DND-41 (cell line): Measurements from ENCODE around the gene JAKMIP2.

ENCODE experiments used
- EZH2 ChIP-seq: IDR thresholded peaks from 3 replicates; pipeline ENCODE4 v1.6.1; 2012; ENCODE audit warnings: borderline replicate concordance, low read depth, mild to moderate bottlenecking, moderate library complexity, low read length, inconsistent platforms; ENCODE audit not compliant: severe bottlenecking
- TF ChIP-seq, protein P1 (sequence below): IDR thresholded peaks from 2 replicates; pipeline ENCODE4 v1.5.1; 2012; ENCODE audit warnings: borderline replicate concordance, low read length, moderate library complexity, mild to moderate bottlenecking; ENCODE audit not compliant: poor library complexity, severe bottlenecking; ENCODE audit errors: extremely low read depth

DNA sequence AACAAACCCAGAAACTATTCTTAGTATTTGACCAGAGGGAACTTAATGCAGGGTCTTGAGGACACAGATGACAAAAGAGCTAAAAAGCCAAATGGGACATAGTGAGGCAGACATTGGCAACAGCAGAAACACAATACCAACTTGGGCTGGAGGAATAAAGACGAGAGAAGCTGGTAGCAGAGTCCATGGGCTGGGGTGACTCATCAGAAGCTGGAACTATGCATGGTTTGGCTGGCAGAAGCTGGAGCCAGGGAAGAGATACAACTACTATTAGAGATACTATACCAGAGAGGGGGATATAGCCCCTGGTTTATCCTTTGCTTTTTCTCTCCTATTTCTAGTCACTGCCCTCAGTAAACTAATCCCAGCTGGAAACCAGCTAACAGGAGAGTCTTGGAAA is 243.5 kb downstream of the JAKMIP2 start:
- TF ChIP-seq, protein P1, sequence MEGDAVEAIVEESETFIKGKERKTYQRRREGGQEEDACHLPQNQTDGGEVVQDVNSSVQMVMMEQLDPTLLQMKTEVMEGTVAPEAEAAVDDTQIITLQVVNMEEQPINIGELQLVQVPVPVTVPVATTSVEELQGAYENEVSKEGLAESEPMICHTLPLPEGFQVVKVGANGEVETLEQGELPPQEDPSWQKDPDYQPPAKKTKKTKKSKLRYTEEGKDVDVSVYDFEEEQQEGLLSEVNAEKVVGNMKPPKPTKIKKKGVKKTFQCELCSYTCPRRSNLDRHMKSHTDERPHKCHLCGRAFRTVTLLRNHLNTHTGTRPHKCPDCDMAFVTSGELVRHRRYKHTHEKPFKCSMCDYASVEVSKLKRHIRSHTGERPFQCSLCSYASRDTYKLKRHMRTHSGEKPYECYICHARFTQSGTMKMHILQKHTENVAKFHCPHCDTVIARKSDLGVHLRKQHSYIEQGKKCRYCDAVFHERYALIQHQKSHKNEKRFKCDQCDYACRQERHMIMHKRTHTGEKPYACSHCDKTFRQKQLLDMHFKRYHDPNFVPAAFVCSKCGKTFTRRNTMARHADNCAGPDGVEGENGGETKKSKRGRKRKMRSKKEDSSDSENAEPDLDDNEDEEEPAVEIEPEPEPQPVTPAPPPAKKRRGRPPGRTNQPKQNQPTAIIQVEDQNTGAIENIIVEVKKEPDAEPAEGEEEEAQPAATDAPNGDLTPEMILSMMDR = no peak
- TF ChIP-seq EZH2 = no peak
